Vagina (tissue), 2 donors: ENCODE results near the gene ABCG1. TPM values are rescaled to one million over a fixed set of nuclear protein-coding genes. Genes with fewer than 3 reads are reported as not detected.
"Not testable (repeated sequence)": the region's sequence is repeated elsewhere in the genome, so short reads cannot be mapped to it uniquely, and the experiment has no call there.

Source experiments
- DNase-seq, 2 donors: peaks; one replicate each; pipeline ENCODE4 v3.0.0-alpha.2; 2017; ENCODE audit errors: extremely low spot score in 2 of 2
- H3K27ac ChIP-seq: fragments of 200-600 bp; sonication (generic); one replicate; pipeline ENCODE4 v1.5.1; 2019
- H3K27me3 ChIP-seq: fragments of 200-600 bp; sonication (generic); one replicate; pipeline ENCODE4 v1.5.1; 2019
- H3K36me3 ChIP-seq, 2 donors: fragments of 200-600 bp; sonication (generic); one replicate each; pipeline ENCODE4 v1.5.1; 2017 to 2019
- H3K4me1 ChIP-seq: fragments of 200-600 bp; sonication (generic); one replicate; pipeline ENCODE4 v1.5.1; 2019
- H3K4me3 ChIP-seq, 2 donors: fragments of 200-600 bp; sonication (generic); 1 replicate in 1 of 2; 2 replicates in 1 of 2; pipeline ENCODE4 v1.5.1; 2016 to 2019
- H3K9me3 ChIP-seq: fragments of 200-600 bp; sonication (generic); one replicate; pipeline ENCODE4 v1.5.1; 2019
- POLR2A ChIP-seq, 2 donors: fragments of 450-650 bp; IDR thresholded peaks; one replicate each; pipeline ENCODE4 v1.6.1; 2017; ENCODE audit warnings: antibody characterized with exemption in 2 of 2, mild to moderate bottlenecking in 2 of 2, moderate library complexity in 2 of 2
- POLR2AphosphoS5 ChIP-seq, 2 donors: sonication (generic); formaldehyde crosslinking; IDR thresholded peaks; one replicate each; pipeline ENCODE4 v1.9.0; 2017; ENCODE audit warnings: antibody characterized with exemption in 2 of 2, mild to moderate bottlenecking in 2 of 2, low read depth in 1 of 2; ENCODE audit not compliant: insufficient read depth in 1 of 2
- intact Hi-C: fragments of 100-400 bp; cut with DNase I; formaldehyde crosslinking; loops from one replicate; pipeline ENCODE4 v1.15.1; 2023
- total RNA-seq: library from RNA; depleted of rRNA; stranded (reverse); fragments of >200 nt; gene quantifications from one replicate; pipeline ENCODE4 v1.2.3, GENCODE V29; 2016
- TF ChIP-seq, protein P1 (sequence below), 3 experiments: fragments of 450-650 bp in 2 of 3; fragments of 200-600 bp in 1 of 3; sonication (generic) in 1 of 3; IDR thresholded peaks; one replicate each; pipeline ENCODE4 v1.5.1; 2017 to 2019; ENCODE audit warnings: antibody characterized with exemption in 3 of 3, mild to moderate bottlenecking in 2 of 3, moderate library complexity in 2 of 3

The ABCG1 gene
- total RNA-seq, 1 donor from 2014 or later, result 18.7 TPM

DNA sequence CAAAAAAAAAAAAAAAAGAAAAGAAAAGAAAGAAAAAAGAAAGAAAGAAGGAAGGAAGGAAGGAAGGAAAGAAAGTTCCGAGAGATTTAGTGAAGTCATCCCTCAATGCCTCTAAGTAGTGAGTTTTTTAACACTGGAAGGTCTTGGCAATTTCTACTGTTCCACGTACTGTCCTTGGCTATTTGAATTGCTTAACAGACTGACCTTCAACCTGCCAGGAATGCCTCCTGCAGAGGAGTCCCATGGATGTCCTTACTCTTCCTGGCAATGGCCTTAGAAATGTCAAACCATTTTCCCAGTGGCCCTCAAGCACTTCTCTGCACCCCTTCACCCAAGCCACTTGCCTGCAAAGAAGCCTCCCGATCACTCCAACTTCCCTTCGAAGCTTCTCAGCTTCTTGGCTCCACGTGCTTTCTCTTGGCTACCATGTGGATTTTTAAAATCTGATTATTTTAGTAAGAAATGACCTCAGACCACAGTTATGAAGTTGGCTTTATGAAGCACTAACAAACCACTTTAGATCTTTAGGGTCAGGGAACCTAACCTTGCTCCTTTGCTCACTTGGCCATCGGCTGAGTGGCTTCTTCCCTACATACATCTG lies 43.7 kb upstream of the ABCG1 start:
- no peak overlapping the region for H3K27ac ChIP-seq
- no peak for TF ChIP-seq POLR2A (IDR thresholded peaks at IDR 0.05)
- TF ChIP-seq POLR2AphosphoS5 (IDR thresholded peaks at IDR 0.05; ENCODE audit: insufficient read depth in 1 of 2, low read depth in 1 of 2), result no peak
- TF ChIP-seq, protein P1, sequence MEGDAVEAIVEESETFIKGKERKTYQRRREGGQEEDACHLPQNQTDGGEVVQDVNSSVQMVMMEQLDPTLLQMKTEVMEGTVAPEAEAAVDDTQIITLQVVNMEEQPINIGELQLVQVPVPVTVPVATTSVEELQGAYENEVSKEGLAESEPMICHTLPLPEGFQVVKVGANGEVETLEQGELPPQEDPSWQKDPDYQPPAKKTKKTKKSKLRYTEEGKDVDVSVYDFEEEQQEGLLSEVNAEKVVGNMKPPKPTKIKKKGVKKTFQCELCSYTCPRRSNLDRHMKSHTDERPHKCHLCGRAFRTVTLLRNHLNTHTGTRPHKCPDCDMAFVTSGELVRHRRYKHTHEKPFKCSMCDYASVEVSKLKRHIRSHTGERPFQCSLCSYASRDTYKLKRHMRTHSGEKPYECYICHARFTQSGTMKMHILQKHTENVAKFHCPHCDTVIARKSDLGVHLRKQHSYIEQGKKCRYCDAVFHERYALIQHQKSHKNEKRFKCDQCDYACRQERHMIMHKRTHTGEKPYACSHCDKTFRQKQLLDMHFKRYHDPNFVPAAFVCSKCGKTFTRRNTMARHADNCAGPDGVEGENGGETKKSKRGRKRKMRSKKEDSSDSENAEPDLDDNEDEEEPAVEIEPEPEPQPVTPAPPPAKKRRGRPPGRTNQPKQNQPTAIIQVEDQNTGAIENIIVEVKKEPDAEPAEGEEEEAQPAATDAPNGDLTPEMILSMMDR (IDR thresholded peaks at IDR 0.05), result no peak
- H3K27me3 ChIP-seq, result no peaks in the 10 kb centered on the region
- H3K9me3 ChIP-seq, result no peaks in the 10 kb centered on the region
- no peak overlapping the region for H3K4me3 ChIP-seq
- DNase-seq, result peak in 1 of 2 donors; percentile 28
- intact Hi-C loops, result no loop called here
- H3K4me1 ChIP-seq, result no peaks in the 10 kb centered on the region
- H3K36me3 ChIP-seq, result no peaks in the 10 kb centered on the region

DNA sequence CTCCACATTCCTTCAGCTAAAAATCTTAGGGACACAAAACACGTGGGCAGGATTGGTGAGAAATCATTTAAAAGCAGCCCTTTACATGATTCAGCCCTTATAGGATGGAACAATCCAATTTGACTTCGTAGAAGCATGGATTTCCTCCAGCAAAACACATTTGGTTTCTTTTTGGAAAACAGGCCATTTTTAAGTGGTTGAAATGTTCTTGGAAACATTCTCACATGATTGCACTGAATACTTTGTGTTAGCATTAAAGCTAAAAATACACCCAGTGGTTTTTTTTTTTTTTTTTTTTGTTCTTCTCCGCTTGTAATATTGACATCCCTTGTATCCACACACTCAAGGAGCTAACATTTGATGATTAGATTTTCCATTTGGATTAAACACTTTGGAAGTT lies 42.1 kb upstream of the ABCG1 start:
- H3K4me1 ChIP-seq, result no peaks in the 10 kb centered on the region
- peak in 1 of 2 donors; percentile 70 for TF ChIP-seq POLR2AphosphoS5 (IDR thresholded peaks at IDR 0.05; ENCODE audit: insufficient read depth in 1 of 2, low read depth in 1 of 2)
- TF ChIP-seq POLR2A (IDR thresholded peaks at IDR 0.05), result no peak

DNA sequence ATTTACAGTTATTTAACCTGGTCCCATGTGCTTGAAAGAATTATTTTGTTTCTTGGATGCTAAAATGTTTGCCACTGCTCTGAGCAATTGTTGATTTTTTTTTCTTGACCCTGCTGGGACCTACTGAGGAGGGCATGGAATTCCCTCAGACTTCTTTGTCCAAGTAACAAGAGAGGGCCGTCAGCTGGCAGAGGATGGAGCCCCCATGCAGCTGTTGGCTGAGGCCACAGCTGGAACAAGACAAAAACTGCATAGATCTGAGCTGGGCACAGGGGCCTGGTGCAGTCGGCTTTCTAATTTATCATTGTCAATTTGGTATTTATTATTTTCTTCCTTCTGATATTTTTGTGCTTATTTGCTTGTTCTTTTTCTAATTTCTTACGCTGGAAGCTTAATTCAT lies 39.6 kb upstream of the ABCG1 start:
- Histone ChIP-seq H3K27ac (no peak overlapping the region), H3K27me3 (no peaks in the 10 kb centered on the region), H3K4me3 (no peak overlapping the region), H3K9me3 (no peaks in the 10 kb centered on the region), H3K4me1 (no peaks in the 10 kb centered on the region), H3K36me3 (no peaks in the 10 kb centered on the region)
- TF ChIP-seq POLR2A (IDR thresholded peaks at IDR 0.05), result no peak
- TF ChIP-seq, protein P1 (IDR thresholded peaks at IDR 0.05), result no peak
- TF ChIP-seq POLR2AphosphoS5 (IDR thresholded peaks at IDR 0.05; ENCODE audit: insufficient read depth in 1 of 2, low read depth in 1 of 2), result no peak
- DNase-seq, result no peak
- intact Hi-C loops, result no loop called here

More for the DNA sequence above, 42.1 kb upstream of the ABCG1 start:
- DNase-seq, result no peak
- Histone ChIP-seq H3K27me3 (no peaks in the 10 kb centered on the region), H3K9me3 (no peaks in the 10 kb centered on the region), H3K27ac (no peak overlapping the region), H3K4me3 (no peak overlapping the region), H3K36me3 (no peaks in the 10 kb centered on the region)
- intact Hi-C loops, result no loop called here

DNA sequence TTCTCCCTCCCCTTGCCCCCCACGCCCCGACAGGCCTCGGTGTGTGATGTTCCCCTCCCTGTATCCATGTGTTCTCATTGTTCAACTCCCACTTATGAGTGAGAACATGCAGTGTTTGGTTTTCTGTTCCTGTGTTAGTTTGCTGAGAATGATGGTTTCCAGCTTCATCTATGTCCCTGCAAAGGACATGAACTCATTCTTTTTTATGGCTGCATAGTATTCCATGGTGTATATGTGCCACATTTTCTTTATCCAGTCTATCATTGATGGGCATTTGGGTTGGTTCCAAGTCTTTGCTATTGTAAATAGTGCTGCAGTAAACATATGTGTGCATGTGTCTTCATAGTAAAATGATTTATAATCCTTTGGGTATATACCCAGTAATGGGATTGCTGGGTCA lies 38.9 kb upstream of the ABCG1 start:
- intact Hi-C loops, H3K27ac ChIP-seq, H3K9me3 ChIP-seq, H3K27me3 ChIP-seq, H3K4me1 ChIP-seq, DNase-seq, H3K4me3 ChIP-seq, H3K36me3 ChIP-seq: not testable (repeated sequence)

DNA sequence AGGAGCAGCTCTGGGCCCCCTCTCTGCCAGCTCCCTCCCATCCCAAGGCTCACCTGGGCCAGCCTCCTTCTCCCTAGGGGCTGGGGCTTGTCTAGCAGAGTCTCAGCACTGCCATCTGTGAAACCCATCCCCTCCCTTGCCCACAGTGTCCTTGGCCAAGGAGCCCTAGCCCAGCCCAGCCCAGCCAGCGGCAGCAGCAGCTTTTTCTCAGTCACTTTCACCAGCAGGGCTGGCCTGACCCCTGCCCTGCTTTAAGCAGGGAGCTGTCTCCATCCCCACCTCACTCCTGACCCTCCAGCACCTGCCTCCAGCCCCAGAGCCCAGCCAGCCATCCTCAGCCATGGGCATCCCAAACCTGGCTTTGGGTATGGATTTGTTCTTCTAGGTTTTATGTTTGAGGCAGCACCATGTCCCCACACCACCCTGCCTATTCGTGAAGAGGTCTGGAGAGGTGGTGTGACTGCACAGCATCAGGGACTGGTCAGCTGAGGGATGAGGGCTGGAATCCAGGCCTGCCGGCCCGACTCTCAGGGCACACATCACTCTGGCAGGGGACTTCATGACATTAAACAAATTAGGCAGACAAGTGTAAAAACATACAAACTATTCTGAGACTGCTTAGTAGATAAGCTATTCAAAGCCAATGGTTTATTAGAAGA lies 36.1 kb upstream of the ABCG1 start:
- no peaks in the 10 kb centered on the region for H3K27me3 ChIP-seq
- H3K36me3 ChIP-seq, result no peaks in the 10 kb centered on the region
- H3K4me3 ChIP-seq, result no peak overlapping the region
- TF ChIP-seq POLR2A (IDR thresholded peaks at IDR 0.05), result no peak
- TF ChIP-seq POLR2AphosphoS5 (IDR thresholded peaks at IDR 0.05; ENCODE audit: insufficient read depth in 1 of 2, low read depth in 1 of 2), result no peak
- TF ChIP-seq, protein P1 (IDR thresholded peaks at IDR 0.05), result no peak
- no peaks in the 10 kb centered on the region for H3K9me3 ChIP-seq
- DNase-seq, result peak in 1 of 2 donors; percentile 61
- no peaks in the 10 kb centered on the region for H3K4me1 ChIP-seq
- intact Hi-C loops, result no loop called here
- no peak overlapping the region for H3K27ac ChIP-seq
